Measurements from ENCODE around the gene S1PR3.

The S1PR3 gene

GRCh38 chr9:88949961-88950340 lies 41.3 kb upstream of the S1PR3 start:
- Histone ChIP-seq H3K36me3 (ENCODE audit: insufficient read depth, low read length) (no peaks in the 10 kb centered on the region), H3F3A (ENCODE audit: insufficient read depth, low read length) (no peaks in the 10 kb centered on the region), H3K9me2 (ENCODE audit: low read depth, low read length) (no peaks in the 10 kb centered on the region), H3K79me2 (ENCODE audit: insufficient read depth, low read length) (no peaks in the 10 kb centered on the region), H3K4me1 (ENCODE audit: insufficient read depth, low read length, severe bottlenecking) (peaks cover 25% of the 10 kb centered on the region), H2AFZ (ENCODE audit: low read length) (no peak overlapping the region), H3K4me3 (ENCODE audit: low read depth, low read length, poor library complexity, severe bottlenecking) (no peak overlapping the region), H4K20me1 (ENCODE audit: insufficient read depth, low read length) (no peaks in the 10 kb centered on the region), H3K27me3 (ENCODE audit: insufficient read depth, low read length) (no peaks in the 10 kb centered on the region), H3K4me2 (ENCODE audit: low read length) (no peak overlapping the region), H3K9me3 (ENCODE audit: low read length) (no peaks in the 10 kb centered on the region), H3K9ac (ENCODE audit: low read length) (no peak overlapping the region), H3K27ac (ENCODE audit: low read depth, low read length, poor library complexity, severe bottlenecking) (no peak overlapping the region)
- no peak for TF ChIP-seq EZH2 (IDR thresholded peaks at IDR 0.05; ENCODE audit: borderline replicate concordance, low read length)
- TF ChIP-seq CTCF (IDR thresholded peaks at IDR 0.05; ENCODE audit: low read length): no peak

GRCh38 chr9:88950341-88951154 lies 40.7 kb upstream of the S1PR3 start:
- no peaks in the 10 kb centered on the region for H3K9me2 ChIP-seq (ENCODE audit: low read depth, low read length)
- no peaks in the 10 kb centered on the region for H4K20me1 ChIP-seq (ENCODE audit: insufficient read depth, low read length)
- TF ChIP-seq EZH2 (IDR thresholded peaks at IDR 0.05; ENCODE audit: borderline replicate concordance, low read length): no peak
- TF ChIP-seq CTCF (IDR thresholded peaks at IDR 0.05; ENCODE audit: low read length): no peak
- H3K4me3 ChIP-seq (ENCODE audit: low read depth, low read length, poor library complexity, severe bottlenecking): no peak overlapping the region
- no peak overlapping the region for H3K9ac ChIP-seq (ENCODE audit: low read length)
- H3K4me2 ChIP-seq (ENCODE audit: low read length): no peak overlapping the region
- no peaks in the 10 kb centered on the region for H3K9me3 ChIP-seq (ENCODE audit: low read length)
- H3K27ac ChIP-seq (ENCODE audit: low read depth, low read length, poor library complexity, severe bottlenecking): no peak overlapping the region
- H2AFZ ChIP-seq (ENCODE audit: low read length): no peak overlapping the region
- H3K4me1 ChIP-seq (ENCODE audit: insufficient read depth, low read length, severe bottlenecking): peaks cover 29% of the 10 kb centered on the region
- H3K27me3 ChIP-seq (ENCODE audit: insufficient read depth, low read length): no peaks in the 10 kb centered on the region
- no peaks in the 10 kb centered on the region for H3K79me2 ChIP-seq (ENCODE audit: insufficient read depth, low read length)
- no peaks in the 10 kb centered on the region for H3F3A ChIP-seq (ENCODE audit: insufficient read depth, low read length)
- no peaks in the 10 kb centered on the region for H3K36me3 ChIP-seq (ENCODE audit: insufficient read depth, low read length)

GRCh38 chr9:88951155-88951542 lies 40.1 kb upstream of the S1PR3 start:
- H3K9me2 ChIP-seq (ENCODE audit: low read depth, low read length): no peaks in the 10 kb centered on the region
- H3K4me1 ChIP-seq (ENCODE audit: insufficient read depth, low read length, severe bottlenecking): peaks cover 35% of the 10 kb centered on the region
- H2AFZ ChIP-seq (ENCODE audit: low read length): no peak overlapping the region
- H3K9ac ChIP-seq (ENCODE audit: low read length): no peak overlapping the region
- H4K20me1 ChIP-seq (ENCODE audit: insufficient read depth, low read length): no peaks in the 10 kb centered on the region
- no peaks in the 10 kb centered on the region for H3F3A ChIP-seq (ENCODE audit: insufficient read depth, low read length)
- H3K27ac ChIP-seq (ENCODE audit: low read depth, low read length, poor library complexity, severe bottlenecking): no peak overlapping the region
- H3K79me2 ChIP-seq (ENCODE audit: insufficient read depth, low read length): no peaks in the 10 kb centered on the region
- H3K36me3 ChIP-seq (ENCODE audit: insufficient read depth, low read length): no peaks in the 10 kb centered on the region
- H3K27me3 ChIP-seq (ENCODE audit: insufficient read depth, low read length): no peaks in the 10 kb centered on the region
- TF ChIP-seq CTCF (IDR thresholded peaks at IDR 0.05; ENCODE audit: low read length) (no peak), EZH2 (IDR thresholded peaks at IDR 0.05; ENCODE audit: borderline replicate concordance, low read length) (no peak)
- H3K4me3 ChIP-seq (ENCODE audit: low read depth, low read length, poor library complexity, severe bottlenecking): no peak overlapping the region
- H3K4me2 ChIP-seq (ENCODE audit: low read length): no peak overlapping the region
- H3K9me3 ChIP-seq (ENCODE audit: low read length): no peaks in the 10 kb centered on the region

All from OCI-LY1 (cell line).